Measurements from ENCODE around the gene RALGAPB. TPM values are rescaled to one million over a fixed set of nuclear protein-coding genes. Genes with fewer than 3 reads are reported as not detected.

RALGAPB gene
- total and polyA plus RNA-seq, 2 of the 13 experiments (the other 11 are each of a cell fraction or from before 2014, with no cell fraction given), result 17.6 to 30.6 TPM

GRCh38 chr20:38434770-38435554, 37.7 kb upstream of the RALGAPB start, which contains the start of gene SNHG17 (continued):
- TF ChIP-seq NR0B2 (CRISPR knock-in tag; IDR thresholded peaks at IDR 0.05), result peak; percentile 98
- TF ChIP-seq HNRNPLL (IDR thresholded peaks at IDR 0.05; ENCODE audit: low read depth, low read length, poor library complexity, severe bottlenecking), result peak; percentile 94
- peak; percentile 78 for TF ChIP-seq RERE (CRISPR knock-in tag; IDR thresholded peaks at IDR 0.05; ENCODE audit: low read depth)
- peak; percentile 100 for TF ChIP-seq TAF1 (CRISPR knock-in tag; IDR thresholded peaks at IDR 0.05)
- TF ChIP-seq ZNF441 (CRISPR knock-in tag; IDR thresholded peaks at IDR 0.05; ENCODE audit: borderline replicate concordance), result peak; percentile 93; the same call in 1 of the 2 replicates
- peak; percentile 98 for TF ChIP-seq NFAT5 (CRISPR knock-in tag; IDR thresholded peaks at IDR 0.05)
- peak; percentile 22; the same call in 1 of the 2 replicates for TF ChIP-seq ZNF484 (CRISPR knock-in tag; IDR thresholded peaks at IDR 0.05; ENCODE audit: borderline replicate concordance, low read depth)
- peak; percentile 70; the same call in 1 of the 2 replicates for TF ChIP-seq TBX3 (IDR thresholded peaks at IDR 0.05; ENCODE audit: borderline replicate concordance)
- peak; percentile 99 for TF ChIP-seq ZFP37 (CRISPR knock-in tag; IDR thresholded peaks at IDR 0.05; ENCODE audit: borderline replicate concordance)
- peak; percentile 94 for TF ChIP-seq ZSCAN25 (CRISPR knock-in tag; IDR thresholded peaks at IDR 0.05)
- no peak; the same call in none of the 2 replicates for TF ChIP-seq RFX3 (CRISPR knock-in tag; IDR thresholded peaks at IDR 0.05)
- TF ChIP-seq SRY (CRISPR knock-in tag; IDR thresholded peaks at IDR 0.05), result peak; percentile 97
- TF ChIP-seq ATF6 (CRISPR knock-in tag; conservative IDR thresholded peaks at IDR 0.05), result peak; percentile 99
- TF ChIP-seq ZNF772 (CRISPR knock-in tag; IDR thresholded peaks at IDR 0.05), result peak; percentile 100
